Measurements from ENCODE around the gene OBSCN.
A peak's percentile ranks its signal among the peaks of the same experiment; 100 is the strongest.

Gene OBSCN

DNA sequence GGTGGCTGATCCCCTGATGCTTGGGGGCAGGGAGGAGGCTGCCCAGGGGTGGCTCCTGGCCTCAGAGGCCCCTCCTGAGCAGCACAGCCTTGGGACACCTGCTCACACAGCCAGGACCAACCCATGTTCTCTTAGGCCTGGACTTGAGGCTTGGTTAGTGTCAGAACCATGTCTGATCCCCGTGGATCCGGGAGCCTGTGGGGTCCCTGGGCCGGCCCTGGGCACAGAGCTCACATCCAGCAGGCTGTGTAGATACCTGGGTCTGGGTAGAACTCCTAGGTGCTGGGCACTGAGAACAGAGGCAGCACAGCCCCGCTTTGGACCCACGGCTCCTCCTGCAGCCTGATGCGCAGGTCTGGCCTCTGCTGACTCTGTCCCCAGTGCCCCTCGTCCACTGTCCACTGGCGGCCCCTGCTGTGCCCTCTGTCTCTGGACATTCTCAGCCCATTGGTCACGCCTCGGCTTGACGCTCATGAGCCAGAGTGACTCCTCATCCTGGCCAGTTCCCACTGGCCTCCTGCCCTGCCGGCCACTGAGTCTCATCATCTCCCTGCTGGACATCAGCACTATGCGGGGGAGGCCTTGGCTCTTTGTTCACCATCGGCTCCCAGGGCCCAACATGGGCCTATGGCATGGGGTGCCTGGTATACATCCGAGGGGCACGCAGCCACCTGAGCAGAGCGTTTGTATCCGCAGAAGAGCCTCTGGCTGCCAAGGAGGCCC is 128.6 kb downstream of the OBSCN start:
- Histone ChIP-seq H3K9me3 (no peaks in the 10 kb centered on the region), H3K4me1 (no peaks in the 10 kb centered on the region), H3K36me3 (no peaks in the 10 kb centered on the region), H3K27me3 (no peaks in the 10 kb centered on the region), H3K4me3 (ENCODE audit: low read depth, low read length) (no peak overlapping the region)
- TF ChIP-seq, protein P1, sequence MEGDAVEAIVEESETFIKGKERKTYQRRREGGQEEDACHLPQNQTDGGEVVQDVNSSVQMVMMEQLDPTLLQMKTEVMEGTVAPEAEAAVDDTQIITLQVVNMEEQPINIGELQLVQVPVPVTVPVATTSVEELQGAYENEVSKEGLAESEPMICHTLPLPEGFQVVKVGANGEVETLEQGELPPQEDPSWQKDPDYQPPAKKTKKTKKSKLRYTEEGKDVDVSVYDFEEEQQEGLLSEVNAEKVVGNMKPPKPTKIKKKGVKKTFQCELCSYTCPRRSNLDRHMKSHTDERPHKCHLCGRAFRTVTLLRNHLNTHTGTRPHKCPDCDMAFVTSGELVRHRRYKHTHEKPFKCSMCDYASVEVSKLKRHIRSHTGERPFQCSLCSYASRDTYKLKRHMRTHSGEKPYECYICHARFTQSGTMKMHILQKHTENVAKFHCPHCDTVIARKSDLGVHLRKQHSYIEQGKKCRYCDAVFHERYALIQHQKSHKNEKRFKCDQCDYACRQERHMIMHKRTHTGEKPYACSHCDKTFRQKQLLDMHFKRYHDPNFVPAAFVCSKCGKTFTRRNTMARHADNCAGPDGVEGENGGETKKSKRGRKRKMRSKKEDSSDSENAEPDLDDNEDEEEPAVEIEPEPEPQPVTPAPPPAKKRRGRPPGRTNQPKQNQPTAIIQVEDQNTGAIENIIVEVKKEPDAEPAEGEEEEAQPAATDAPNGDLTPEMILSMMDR (IDR thresholded peaks at IDR 0.05; ENCODE audit: low read depth, low read length), result no peak
- DNase-seq, result no peak

DNA sequence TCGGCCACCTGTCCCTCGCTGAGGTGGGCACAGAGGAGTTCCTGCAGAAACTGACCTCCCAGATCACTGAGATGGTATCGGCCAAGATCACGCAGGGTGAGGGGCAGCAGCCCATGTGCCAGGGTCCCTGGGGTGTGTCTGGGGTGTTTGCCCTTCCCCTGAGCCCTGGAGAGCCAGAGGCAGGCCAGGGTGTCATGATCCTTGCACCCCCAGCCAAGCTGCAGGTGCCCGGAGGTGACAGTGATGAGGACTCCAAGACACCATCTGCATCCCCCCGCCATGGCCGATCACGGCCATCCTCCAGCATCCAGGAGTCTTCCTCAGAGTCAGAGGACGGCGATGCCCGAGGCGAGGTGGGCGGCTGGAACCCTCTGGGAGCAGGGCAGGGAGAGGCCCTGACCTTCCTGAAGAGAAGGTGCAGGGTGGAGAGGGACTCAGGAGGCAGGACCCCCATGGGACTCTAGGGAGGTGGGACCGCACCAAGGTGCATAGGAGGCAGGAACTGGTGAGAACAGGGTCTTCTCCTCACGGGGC is 129.3 kb downstream of the OBSCN start:
- TF ChIP-seq, protein P1 (IDR thresholded peaks at IDR 0.05; ENCODE audit: low read depth, low read length), result no peak
- peak; percentile 5 for DNase-seq
- Histone ChIP-seq H3K9me3 (no peaks in the 10 kb centered on the region), H3K4me3 (ENCODE audit: low read depth, low read length) (no peak overlapping the region), H3K36me3 (no peaks in the 10 kb centered on the region), H3K4me1 (no peaks in the 10 kb centered on the region), H3K27me3 (no peaks in the 10 kb centered on the region)

DNA sequence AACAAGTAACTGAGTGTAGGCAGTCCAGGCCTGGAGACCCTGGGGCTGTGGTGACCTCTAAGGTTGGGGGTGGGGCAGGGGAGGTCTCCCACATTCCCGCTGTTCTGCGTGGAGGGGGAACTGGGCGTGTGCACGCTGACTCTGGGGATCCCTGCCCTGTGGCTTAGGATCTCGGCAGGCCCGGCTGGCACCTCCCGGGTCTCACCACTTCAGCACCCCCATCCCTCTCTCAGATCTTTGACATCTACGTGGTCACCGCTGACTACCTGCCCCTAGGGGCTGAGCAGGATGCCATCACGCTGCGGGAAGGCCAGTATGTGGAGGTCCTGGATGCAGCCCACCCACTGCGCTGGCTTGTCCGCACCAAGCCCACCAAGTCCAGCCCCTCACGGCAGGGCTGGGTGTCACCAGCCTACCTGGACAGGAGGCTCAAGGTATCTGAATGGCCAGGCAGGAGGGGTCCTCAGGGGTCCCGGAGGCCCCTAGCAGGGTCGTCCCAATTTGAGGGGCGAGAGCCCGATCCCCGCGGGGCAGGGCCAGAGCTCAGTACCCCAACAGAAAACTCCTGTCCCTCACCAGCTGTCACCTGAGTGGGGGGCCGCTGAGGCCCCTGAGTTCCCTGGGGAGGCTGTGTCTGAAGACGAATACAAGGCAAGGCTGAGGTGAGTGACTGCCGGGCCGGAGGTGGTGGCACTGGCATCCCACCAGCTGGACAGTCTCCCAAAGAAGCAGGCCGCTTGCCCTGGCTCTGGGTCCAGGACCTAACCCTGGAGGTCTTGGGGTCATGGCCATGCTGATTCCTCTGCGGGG is 130.1 kb downstream of the OBSCN start:
- DNase-seq, result no peak
- Histone ChIP-seq H3K36me3 (no peaks in the 10 kb centered on the region), H3K4me3 (ENCODE audit: low read depth, low read length) (no peak overlapping the region), H3K9me3 (no peaks in the 10 kb centered on the region), H3K4me1 (no peaks in the 10 kb centered on the region), H3K27me3 (no peaks in the 10 kb centered on the region)
- TF ChIP-seq, protein P1 (IDR thresholded peaks at IDR 0.05; ENCODE audit: low read depth, low read length), result no peak

DNA sequence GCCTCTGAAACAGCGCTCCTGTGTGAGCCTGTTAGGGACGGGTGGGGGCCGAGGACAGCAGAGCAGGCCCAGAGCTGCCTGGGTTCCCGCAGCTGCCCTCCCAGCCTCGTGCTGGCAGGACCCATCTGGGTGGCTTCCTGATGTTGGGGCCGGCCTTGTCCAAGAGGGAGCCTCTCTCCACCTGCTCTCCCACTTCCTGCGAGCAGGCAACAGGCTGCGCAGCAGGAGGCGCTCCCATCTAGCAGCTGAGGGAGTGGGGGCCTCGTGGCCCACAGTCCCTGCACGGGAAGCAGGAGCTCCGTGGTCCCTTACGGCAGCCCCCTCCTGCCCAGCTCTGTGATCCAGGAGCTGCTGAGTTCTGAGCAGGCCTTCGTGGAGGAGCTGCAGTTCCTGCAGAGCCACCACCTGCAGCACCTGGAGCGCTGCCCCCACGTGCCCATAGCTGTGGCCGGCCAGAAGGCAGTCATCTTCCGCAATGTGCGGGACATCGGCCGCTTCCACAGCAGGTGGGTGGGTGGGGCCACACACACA is 130.7 kb downstream of the OBSCN start:
- Histone ChIP-seq H3K36me3 (no peaks in the 10 kb centered on the region), H3K4me1 (no peaks in the 10 kb centered on the region), H3K4me3 (ENCODE audit: low read depth, low read length) (no peak overlapping the region), H3K9me3 (no peaks in the 10 kb centered on the region), H3K27me3 (no peaks in the 10 kb centered on the region)
- TF ChIP-seq, protein P1 (IDR thresholded peaks at IDR 0.05; ENCODE audit: low read depth, low read length), result no peak
- peak; percentile 8 for DNase-seq

DNA sequence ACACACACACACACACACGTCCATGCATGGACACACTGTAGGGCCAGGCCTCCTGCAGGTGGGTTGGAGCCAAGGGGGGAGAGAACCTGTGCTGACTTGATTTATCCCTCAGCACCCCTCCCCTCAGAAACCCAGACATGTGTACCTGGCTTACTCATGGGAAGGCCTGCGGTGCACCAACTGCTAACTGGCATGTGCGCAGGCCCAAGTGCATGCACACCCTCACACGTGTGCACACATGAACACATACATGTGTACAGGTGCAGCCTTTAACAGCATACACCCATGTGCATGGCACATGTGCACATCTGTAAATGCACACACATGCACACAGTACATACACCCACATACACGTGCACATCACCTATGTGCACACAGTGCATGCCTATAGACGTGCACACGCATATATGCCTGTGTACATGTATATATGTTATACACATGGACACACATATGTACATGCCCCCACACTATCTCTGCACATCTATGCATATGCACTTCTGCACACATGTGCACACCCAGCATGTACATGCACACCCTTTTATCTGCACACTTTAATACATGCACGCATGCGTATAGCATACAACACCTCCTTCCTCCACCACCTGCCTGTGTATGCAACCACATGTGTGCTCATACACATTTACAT is 131.3 kb downstream of the OBSCN start:
- Histone ChIP-seq H3K27me3 (no peaks in the 10 kb centered on the region), H3K36me3 (no peaks in the 10 kb centered on the region), H3K4me3 (ENCODE audit: low read depth, low read length) (no peak overlapping the region), H3K9me3 (no peaks in the 10 kb centered on the region), H3K4me1 (no peaks in the 10 kb centered on the region)
- TF ChIP-seq, protein P1 (IDR thresholded peaks at IDR 0.05; ENCODE audit: low read depth, low read length), result no peak
- no peak for DNase-seq
